ENCODE measurements around the gene NAP1L1.

Gene NAP1L1

GRCh38 chr12:76026643-76027063 lies 57.8 kb downstream of the NAP1L1 start:
- peaks cover 3% of the 10 kb centered on the region for H3K27me3 Mint-ChIP-seq (ENCODE audit: low read depth)
- DNase-seq (ENCODE audit: low spot score): no peak
- peaks cover 49% of the 10 kb centered on the region for H3K4me1 Mint-ChIP-seq (ENCODE audit: low read depth)
- H3K36me3 Mint-ChIP-seq (ENCODE audit: low read depth): peaks cover 43% of the 10 kb centered on the region
- H3K9me3 Mint-ChIP-seq: no peaks in the 10 kb centered on the region
- H3K4me3 Mint-ChIP-seq: no peak overlapping the region
- H3K27ac Mint-ChIP-seq: no peak overlapping the region

- DNase-seq (ENCODE audit: low spot score): no peak
- peaks cover 3% of the 10 kb centered on the region for H3K27me3 Mint-ChIP-seq (ENCODE audit: low read depth)
- H3K27ac Mint-ChIP-seq: peak overlapping the region; percentile 4
- H3K4me3 Mint-ChIP-seq: no peak overlapping the region
- peaks cover 55% of the 10 kb centered on the region for H3K4me1 Mint-ChIP-seq (ENCODE audit: low read depth)
- H3K9me3 Mint-ChIP-seq: no peaks in the 10 kb centered on the region
- peaks cover 45% of the 10 kb centered on the region for H3K36me3 Mint-ChIP-seq (ENCODE audit: low read depth)
These were observed 58.6 kb downstream of the NAP1L1 start for GRCh38 chr12:76025601-76026575.

GRCh38 chr12:76024942-76025600 lies 59.4 kb downstream of the NAP1L1 start:
- Mint-ChIP-seq H3K36me3 (ENCODE audit: low read depth) (peaks cover 39% of the 10 kb centered on the region), H3K27ac (no peak overlapping the region)

GRCh38 chr12:76024102-76024781 lies 60.2 kb downstream of the NAP1L1 start:
- Mint-ChIP-seq H3K4me3 (no peak overlapping the region), H3K27ac (no peak overlapping the region), H3K4me1 (ENCODE audit: low read depth) (peaks cover 66% of the 10 kb centered on the region), H3K9me3 (no peaks in the 10 kb centered on the region), H3K27me3 (ENCODE audit: low read depth) (no peaks in the 10 kb centered on the region), H3K36me3 (ENCODE audit: low read depth) (peaks cover 32% of the 10 kb centered on the region)
- no peak for DNase-seq (ENCODE audit: low spot score)

More at GRCh38 chr12:76024942-76025600, 59.4 kb downstream of the NAP1L1 start:
- Mint-ChIP-seq H3K27me3 (ENCODE audit: low read depth) (no peaks in the 10 kb centered on the region), H3K4me1 (ENCODE audit: low read depth) (peaks cover 61% of the 10 kb centered on the region), H3K9me3 (no peaks in the 10 kb centered on the region), H3K4me3 (no peak overlapping the region)
- DNase-seq (ENCODE audit: low spot score): no peak

GRCh38 chr12:76023069-76023690 lies 61.3 kb downstream of the NAP1L1 start:
- H3K9me3 Mint-ChIP-seq: no peaks in the 10 kb centered on the region
- peak overlapping the region; percentile 13 for H3K27ac Mint-ChIP-seq
- H3K36me3 Mint-ChIP-seq (ENCODE audit: low read depth): peaks cover 22% of the 10 kb centered on the region
- DNase-seq (ENCODE audit: low spot score): no peak
- H3K27me3 Mint-ChIP-seq (ENCODE audit: low read depth): no peaks in the 10 kb centered on the region
- peaks cover 65% of the 10 kb centered on the region for H3K4me1 Mint-ChIP-seq (ENCODE audit: low read depth)
- no peak overlapping the region for H3K4me3 Mint-ChIP-seq

- no peak for DNase-seq (ENCODE audit: low spot score)
These were observed 62.0 kb downstream of the NAP1L1 start for GRCh38 chr12:76022506-76022905.

GRCh38 chr12:76020731-76021672 lies 63.5 kb downstream of the NAP1L1 start:
- Mint-ChIP-seq H3K4me3 (peak overlapping the region; percentile 78), H3K9me3 (no peaks in the 10 kb centered on the region), H3K4me1 (ENCODE audit: low read depth) (peaks cover 59% of the 10 kb centered on the region), H3K27ac (peak overlapping the region; percentile 100), H3K27me3 (ENCODE audit: low read depth) (no peaks in the 10 kb centered on the region), H3K36me3 (ENCODE audit: low read depth) (peaks cover 11% of the 10 kb centered on the region)
- peak; percentile 82 for DNase-seq (ENCODE audit: low spot score)

More at GRCh38 chr12:76022506-76022905, 62.0 kb downstream of the NAP1L1 start:
- Mint-ChIP-seq H3K27me3 (ENCODE audit: low read depth) (no peaks in the 10 kb centered on the region), H3K36me3 (ENCODE audit: low read depth) (peaks cover 21% of the 10 kb centered on the region), H3K4me3 (no peak overlapping the region), H3K27ac (peak overlapping the region; percentile 13), H3K9me3 (no peaks in the 10 kb centered on the region), H3K4me1 (ENCODE audit: low read depth) (peaks cover 66% of the 10 kb centered on the region)

- Mint-ChIP-seq H3K4me1 (ENCODE audit: low read depth) (peaks cover 61% of the 10 kb centered on the region), H3K27me3 (ENCODE audit: low read depth) (no peaks in the 10 kb centered on the region), H3K4me3 (peak overlapping the region; percentile 78), H3K9me3 (no peaks in the 10 kb centered on the region), H3K27ac (peak overlapping the region; percentile 100), H3K36me3 (ENCODE audit: low read depth) (peaks cover 5% of the 10 kb centered on the region)
- peak; percentile 87 for DNase-seq (ENCODE audit: low spot score)
These were observed 64.2 kb downstream of the NAP1L1 start for GRCh38 chr12:76020281-76020680.

GRCh38 chr12:76018672-76019071 lies 65.8 kb downstream of the NAP1L1 start:
- no peaks in the 10 kb centered on the region for H3K27me3 Mint-ChIP-seq (ENCODE audit: low read depth)
- H3K4me1 Mint-ChIP-seq (ENCODE audit: low read depth): peaks cover 50% of the 10 kb centered on the region
- peak overlapping the region; percentile 69 for H3K27ac Mint-ChIP-seq
- no peak for DNase-seq (ENCODE audit: low spot score)
- H3K4me3 Mint-ChIP-seq: no peak overlapping the region
- H3K9me3 Mint-ChIP-seq: no peaks in the 10 kb centered on the region
- peaks cover 5% of the 10 kb centered on the region for H3K36me3 Mint-ChIP-seq (ENCODE audit: low read depth)

- Mint-ChIP-seq H3K36me3 (ENCODE audit: low read depth) (peaks cover 5% of the 10 kb centered on the region), H3K27me3 (ENCODE audit: low read depth) (no peaks in the 10 kb centered on the region), H3K4me3 (no peak overlapping the region), H3K9me3 (no peaks in the 10 kb centered on the region), H3K4me1 (ENCODE audit: low read depth) (peaks cover 50% of the 10 kb centered on the region), H3K27ac (peak overlapping the region; percentile 69)
- DNase-seq (ENCODE audit: low spot score): no peak
These were observed 66.4 kb downstream of the NAP1L1 start for GRCh38 chr12:76018111-76018510.

- H3K9me3 Mint-ChIP-seq: no peaks in the 10 kb centered on the region
- DNase-seq (ENCODE audit: low spot score): no peak
- peaks cover 23% of the 10 kb centered on the region for H3K4me1 Mint-ChIP-seq (ENCODE audit: low read depth)
- no peaks in the 10 kb centered on the region for H3K27me3 Mint-ChIP-seq (ENCODE audit: low read depth)
- H3K36me3 Mint-ChIP-seq (ENCODE audit: low read depth): no peaks in the 10 kb centered on the region
- no peak overlapping the region for H3K4me3 Mint-ChIP-seq
- H3K27ac Mint-ChIP-seq: no peak overlapping the region
These were observed 70.5 kb downstream of the NAP1L1 start for GRCh38 chr12:76014007-76014406.

GRCh38 chr12:76013603-76014002 lies 70.9 kb downstream of the NAP1L1 start:
- Mint-ChIP-seq H3K27ac (no peak overlapping the region), H3K4me1 (ENCODE audit: low read depth) (peaks cover 20% of the 10 kb centered on the region), H3K9me3 (no peaks in the 10 kb centered on the region), H3K27me3 (ENCODE audit: low read depth) (no peaks in the 10 kb centered on the region), H3K4me3 (no peak overlapping the region), H3K36me3 (ENCODE audit: low read depth) (no peaks in the 10 kb centered on the region)
- no peak for DNase-seq (ENCODE audit: low spot score)

All from T-helper 2 cell treated with Interferon-gamma antibody and Interleukin-4, amounts not matched to agents 5 μg/mL and 100 μg/mL, for 36 hours (primary cell).